Astrocyte of the cerebellum (primary cell): ENCODE measurements around the gene GINS2.

ENCODE experiments used
- DNase-seq: peaks from one replicate; pipeline ENCODE4 v3.0.0-alpha.2; 2011; ENCODE audit warnings: low read depth
- H3K4me3 ChIP-seq: 2 replicates; pipeline ENCODE4 v1.5.1; 2011; ENCODE audit warnings: mild to moderate bottlenecking, low read depth, low read length, moderate library complexity
- in situ Hi-C: cut with HindIII; loops from 2 replicates; pipeline ENCODE4 v1.10.0; 2017; ENCODE audit warnings: low sequenced_read_pairs
- TF ChIP-seq, protein P1 (sequence below): IDR thresholded peaks from 2 replicates; pipeline ENCODE4 v1.5.1; 2012; ENCODE audit warnings: low read length, low read depth, moderate library complexity, mild to moderate bottlenecking; ENCODE audit errors: missing control alignments

The GINS2 gene

GRCh38 chr16:85640585-85640984 is 48.2 kb downstream of the GINS2 start:
- H3K4me3 ChIP-seq: no peak overlapping the region

GRCh38 chr16:85640254-85640558 is 48.5 kb downstream of the GINS2 start:
- TF ChIP-seq, protein P1, sequence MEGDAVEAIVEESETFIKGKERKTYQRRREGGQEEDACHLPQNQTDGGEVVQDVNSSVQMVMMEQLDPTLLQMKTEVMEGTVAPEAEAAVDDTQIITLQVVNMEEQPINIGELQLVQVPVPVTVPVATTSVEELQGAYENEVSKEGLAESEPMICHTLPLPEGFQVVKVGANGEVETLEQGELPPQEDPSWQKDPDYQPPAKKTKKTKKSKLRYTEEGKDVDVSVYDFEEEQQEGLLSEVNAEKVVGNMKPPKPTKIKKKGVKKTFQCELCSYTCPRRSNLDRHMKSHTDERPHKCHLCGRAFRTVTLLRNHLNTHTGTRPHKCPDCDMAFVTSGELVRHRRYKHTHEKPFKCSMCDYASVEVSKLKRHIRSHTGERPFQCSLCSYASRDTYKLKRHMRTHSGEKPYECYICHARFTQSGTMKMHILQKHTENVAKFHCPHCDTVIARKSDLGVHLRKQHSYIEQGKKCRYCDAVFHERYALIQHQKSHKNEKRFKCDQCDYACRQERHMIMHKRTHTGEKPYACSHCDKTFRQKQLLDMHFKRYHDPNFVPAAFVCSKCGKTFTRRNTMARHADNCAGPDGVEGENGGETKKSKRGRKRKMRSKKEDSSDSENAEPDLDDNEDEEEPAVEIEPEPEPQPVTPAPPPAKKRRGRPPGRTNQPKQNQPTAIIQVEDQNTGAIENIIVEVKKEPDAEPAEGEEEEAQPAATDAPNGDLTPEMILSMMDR: no peak
- H3K4me3 ChIP-seq: no peak overlapping the region
- DNase-seq: no peak
- in situ Hi-C loops: no loop called here

More at GRCh38 chr16:85640585-85640984, 48.2 kb downstream of the GINS2 start:
- TF ChIP-seq, protein P1: no peak
- in situ Hi-C loops: no loop called here
- no peak for DNase-seq

DNA sequence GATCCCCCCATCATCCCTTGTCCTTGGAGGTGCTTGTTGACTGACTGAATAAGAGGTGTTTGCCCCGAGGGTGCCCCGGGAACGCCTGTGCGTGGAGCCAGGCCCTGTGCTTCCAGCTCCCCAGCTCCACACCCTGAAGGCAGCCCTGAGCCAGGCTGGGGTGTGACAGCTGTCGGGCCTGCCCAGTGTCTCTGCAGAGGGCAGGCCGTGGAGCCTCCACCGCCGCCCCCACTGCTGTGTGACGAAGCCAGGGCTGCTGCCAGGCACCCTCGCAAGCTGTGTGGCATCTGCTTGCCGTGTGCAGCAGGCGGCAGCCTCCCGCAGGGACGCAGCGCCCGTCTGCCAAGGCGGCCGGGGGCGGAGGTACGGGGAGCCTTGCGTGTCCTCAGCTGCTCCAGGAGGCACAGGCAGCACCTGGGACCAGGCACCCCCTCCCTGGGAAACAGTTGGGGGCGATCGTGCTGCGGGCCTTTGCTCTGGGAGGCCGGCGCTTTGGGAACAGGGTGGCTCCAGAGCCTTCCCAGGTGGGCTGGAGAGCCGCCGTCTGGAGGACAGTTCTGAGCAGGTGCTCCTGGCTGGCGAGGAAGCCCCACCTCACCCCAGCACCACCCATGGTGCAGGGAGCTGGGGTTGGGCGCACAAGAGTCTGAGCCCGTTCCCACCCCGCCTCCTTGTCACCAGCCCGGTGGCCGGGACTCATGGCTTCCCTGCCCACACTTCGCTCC is 49.1 kb downstream of the GINS2 start:
- TF ChIP-seq, protein P1: no peak
- in situ Hi-C loops: no loop called here
- DNase-seq: no peak
- H3K4me3 ChIP-seq: no peak overlapping the region

DNA sequence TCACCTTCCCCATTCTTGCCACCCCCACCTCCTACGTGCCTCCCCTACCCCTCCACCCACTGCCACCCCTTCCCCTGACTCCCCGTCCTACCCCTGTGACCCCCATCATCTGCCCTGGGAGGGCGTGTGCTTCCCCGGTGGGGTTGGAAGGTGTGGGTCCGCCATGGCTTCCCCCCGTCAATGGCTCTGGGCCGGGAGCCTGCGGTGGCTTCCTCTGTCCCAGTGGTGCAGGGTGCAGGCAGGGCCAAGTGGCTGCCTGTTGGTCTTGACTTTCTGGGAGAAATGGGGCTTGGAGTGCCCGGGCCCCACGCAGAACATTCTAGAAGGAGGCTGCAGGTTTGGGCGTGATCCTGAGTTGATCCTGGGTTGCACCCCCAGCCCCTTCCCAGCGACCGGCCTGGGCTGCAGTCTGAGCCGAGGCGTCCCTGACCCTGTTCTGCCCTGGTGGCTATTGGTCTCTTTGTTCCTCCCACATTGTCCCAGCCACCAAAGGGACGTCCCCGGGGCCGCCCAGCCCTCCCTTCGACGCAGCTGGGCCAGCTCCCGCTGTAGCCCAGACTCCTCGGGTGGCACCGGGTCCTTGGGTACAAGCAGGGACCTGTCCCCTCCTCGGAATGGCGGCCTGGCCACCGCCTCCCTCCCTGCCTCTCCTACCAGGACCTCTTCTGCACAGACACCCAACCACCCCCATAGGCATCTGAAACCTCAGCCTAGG is 49.9 kb downstream of the GINS2 start:
- TF ChIP-seq, protein P1: no peak
- DNase-seq: no peak
- in situ Hi-C loops: no loop called here
- H3K4me3 ChIP-seq: no peak overlapping the region

GRCh38 chr16:85637808-85638647 is 50.7 kb downstream of the GINS2 start:
- TF ChIP-seq, protein P1: no peak
- DNase-seq: no peak
- in situ Hi-C loops: no loop called here
- H3K4me3 ChIP-seq: no peak overlapping the region

GRCh38 chr16:85637061-85637807 is 51.5 kb downstream of the GINS2 start:
- DNase-seq: no peak
- TF ChIP-seq, protein P1: no peak
- in situ Hi-C loops: no loop called here
- H3K4me3 ChIP-seq: no peak overlapping the region
